Measurements from ENCODE around the gene MTURN.

The MTURN gene

GRCh38 chr7:30162133-30162532 is 27.3 kb downstream of the MTURN start:
- Histone ChIP-seq H3K27me3 (no peaks in the 10 kb centered on the region), H3K4me1 (no peaks in the 10 kb centered on the region), H3K36me3 (no peaks in the 10 kb centered on the region), H3K4me3 (ENCODE audit: low read depth, low read length) (no peak overlapping the region), H3K9me3 (no peaks in the 10 kb centered on the region)
- TF ChIP-seq CTCF (IDR thresholded peaks at IDR 0.05; ENCODE audit: low read depth, low read length), result no peak
- no peak for DNase-seq

- TF ChIP-seq CTCF (IDR thresholded peaks at IDR 0.05; ENCODE audit: low read depth, low read length), result no peak
- no peaks in the 10 kb centered on the region for H3K4me1 ChIP-seq
- DNase-seq, result no peak
- H3K4me3 ChIP-seq (ENCODE audit: low read depth, low read length), result no peak overlapping the region
- no peaks in the 10 kb centered on the region for H3K36me3 ChIP-seq
- no peaks in the 10 kb centered on the region for H3K9me3 ChIP-seq
- H3K27me3 ChIP-seq, result no peaks in the 10 kb centered on the region
These were observed 27.9 kb downstream of the MTURN start for GRCh38 chr7:30162622-30163124.

GRCh38 chr7:30163231-30163894 is 28.6 kb downstream of the MTURN start:
- DNase-seq, result no peak
- H3K4me3 ChIP-seq (ENCODE audit: low read depth, low read length), result no peak overlapping the region

GRCh38 chr7:30164567-30164966 is 29.8 kb downstream of the MTURN start:
- no peaks in the 10 kb centered on the region for H3K27me3 ChIP-seq
- H3K36me3 ChIP-seq, result no peaks in the 10 kb centered on the region
- no peak overlapping the region for H3K4me3 ChIP-seq (ENCODE audit: low read depth, low read length)
- H3K9me3 ChIP-seq, result no peaks in the 10 kb centered on the region
- TF ChIP-seq CTCF (IDR thresholded peaks at IDR 0.05; ENCODE audit: low read depth, low read length), result peak; percentile 71
- no peaks in the 10 kb centered on the region for H3K4me1 ChIP-seq
- DNase-seq, result no peak

More at GRCh38 chr7:30163231-30163894, 28.6 kb downstream of the MTURN start:
- no peaks in the 10 kb centered on the region for H3K4me1 ChIP-seq
- no peaks in the 10 kb centered on the region for H3K36me3 ChIP-seq
- no peak for TF ChIP-seq CTCF (IDR thresholded peaks at IDR 0.05; ENCODE audit: low read depth, low read length)
- H3K27me3 ChIP-seq, result no peaks in the 10 kb centered on the region
- H3K9me3 ChIP-seq, result no peaks in the 10 kb centered on the region

- DNase-seq, result no peak
- Histone ChIP-seq H3K4me1 (no peaks in the 10 kb centered on the region), H3K9me3 (no peaks in the 10 kb centered on the region), H3K4me3 (ENCODE audit: low read depth, low read length) (no peak overlapping the region), H3K36me3 (no peaks in the 10 kb centered on the region), H3K27me3 (no peaks in the 10 kb centered on the region)
- TF ChIP-seq CTCF (IDR thresholded peaks at IDR 0.05; ENCODE audit: low read depth, low read length), result no peak
These were observed 30.8 kb downstream of the MTURN start for GRCh38 chr7:30165590-30165989.

GRCh38 chr7:30166155-30166840 is 31.5 kb downstream of the MTURN start:
- no peaks in the 10 kb centered on the region for H3K36me3 ChIP-seq
- H3K27me3 ChIP-seq, result no peaks in the 10 kb centered on the region
- no peak overlapping the region for H3K4me3 ChIP-seq (ENCODE audit: low read depth, low read length)
- no peaks in the 10 kb centered on the region; the same call in 1 of the 2 replicates for H3K4me1 ChIP-seq
- TF ChIP-seq CTCF (IDR thresholded peaks at IDR 0.05; ENCODE audit: low read depth, low read length), result no peak
- no peaks in the 10 kb centered on the region for H3K9me3 ChIP-seq
- DNase-seq, result no peak
